Myocyte (in vitro differentiated cells): ENCODE data around the gene BUD31. TPM values are rescaled to one million over a fixed set of nuclear protein-coding genes. Genes with fewer than 3 reads are reported as not detected.
A peak's percentile ranks its signal among the peaks of the same experiment; 100 is the strongest.
"Not testable (repeated sequence)": the region's sequence is repeated elsewhere in the genome, so short reads cannot be mapped to it uniquely, and the experiment has no call there.

ENCODE experiments used
- DNase-seq: peaks from one replicate; pipeline ENCODE4 v3.0.0-alpha.2; 2012; ENCODE audit warnings: low read depth
- total RNA-seq: library from RNA; depleted of rRNA; stranded (reverse); fragments of >200 nt; gene quantifications from 2 replicates; pipeline ENCODE4 v1.2.3, GENCODE V29; 2014

Gene BUD31
- total RNA-seq, 1 donor from 2014 or later = 87.1 TPM

DNA sequence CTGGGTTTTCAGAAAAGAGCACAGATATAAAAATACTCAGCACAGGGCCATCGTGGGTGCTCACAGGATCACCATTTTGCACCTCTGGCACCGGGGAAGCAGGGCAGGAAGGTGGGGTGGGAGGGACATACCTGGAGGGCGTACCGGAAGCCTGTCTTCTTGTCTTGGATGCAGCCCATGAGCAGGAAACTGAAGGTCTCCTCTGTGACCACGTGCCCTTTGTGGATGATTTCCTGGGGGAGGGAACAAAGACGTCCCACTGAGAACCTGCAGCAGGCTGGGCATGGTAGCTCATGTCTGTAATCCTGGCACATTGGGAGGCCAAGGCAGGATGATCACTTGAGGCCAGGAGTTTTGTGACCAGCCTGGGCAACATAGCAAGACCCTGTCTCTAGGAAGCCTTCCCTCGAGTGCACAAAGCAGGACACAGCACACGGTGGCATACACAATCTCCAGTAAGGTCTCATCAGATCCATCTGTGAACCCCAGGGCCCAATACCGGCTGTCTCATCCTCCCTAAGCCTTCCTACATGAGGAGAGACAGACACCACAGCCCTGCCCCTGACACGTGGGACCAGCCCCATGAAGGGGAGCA, 20.3 kb downstream of the BUD31 start:
- DNase-seq = no peak

DNA sequence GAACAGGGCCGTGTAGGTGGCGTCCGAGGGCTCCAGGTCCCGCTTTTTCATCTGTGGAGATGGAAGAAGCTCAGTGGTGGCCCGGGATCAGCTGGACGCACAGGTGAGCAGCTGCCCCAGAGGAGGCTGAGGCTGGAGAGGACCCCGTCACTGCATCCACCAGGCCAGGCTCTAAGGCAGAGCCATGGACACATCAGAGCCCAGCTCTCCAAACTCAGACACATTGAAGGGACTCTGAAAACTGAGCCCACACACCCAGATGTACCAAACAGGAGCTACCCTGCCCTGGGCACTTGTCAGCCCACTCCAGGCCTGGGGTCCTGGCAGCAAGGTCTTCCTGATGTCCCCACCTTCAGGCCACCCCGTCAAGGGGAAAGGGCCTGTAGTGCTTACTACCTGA, 21.0 kb downstream of the BUD31 start:
- no peak for DNase-seq

- not testable (repeated sequence) for DNase-seq
These were observed 23.2 kb downstream of the BUD31 start for GRCh38 chr7:99431756-99432540.

DNA sequence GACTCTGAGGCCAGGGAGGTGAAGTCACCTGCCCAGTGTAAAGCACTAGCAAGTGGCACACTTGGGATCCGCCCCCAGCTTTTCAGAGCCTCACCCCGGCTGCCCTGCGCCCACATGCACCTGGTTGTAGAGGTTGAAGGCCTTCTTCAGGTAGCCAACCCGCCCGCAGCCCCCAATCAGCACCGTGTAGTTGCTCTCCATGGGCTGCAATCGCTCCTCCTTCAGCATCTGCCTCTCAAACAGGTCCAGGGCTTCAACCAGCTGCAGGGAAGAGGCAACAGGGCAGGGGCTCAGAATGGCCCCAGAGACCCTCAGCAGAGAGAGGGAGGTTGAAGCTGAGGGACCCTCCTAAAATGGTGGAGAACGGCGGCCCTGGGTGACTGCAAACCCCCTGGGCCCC, 24.4 kb downstream of the BUD31 start:
- DNase-seq = no peak

DNA sequence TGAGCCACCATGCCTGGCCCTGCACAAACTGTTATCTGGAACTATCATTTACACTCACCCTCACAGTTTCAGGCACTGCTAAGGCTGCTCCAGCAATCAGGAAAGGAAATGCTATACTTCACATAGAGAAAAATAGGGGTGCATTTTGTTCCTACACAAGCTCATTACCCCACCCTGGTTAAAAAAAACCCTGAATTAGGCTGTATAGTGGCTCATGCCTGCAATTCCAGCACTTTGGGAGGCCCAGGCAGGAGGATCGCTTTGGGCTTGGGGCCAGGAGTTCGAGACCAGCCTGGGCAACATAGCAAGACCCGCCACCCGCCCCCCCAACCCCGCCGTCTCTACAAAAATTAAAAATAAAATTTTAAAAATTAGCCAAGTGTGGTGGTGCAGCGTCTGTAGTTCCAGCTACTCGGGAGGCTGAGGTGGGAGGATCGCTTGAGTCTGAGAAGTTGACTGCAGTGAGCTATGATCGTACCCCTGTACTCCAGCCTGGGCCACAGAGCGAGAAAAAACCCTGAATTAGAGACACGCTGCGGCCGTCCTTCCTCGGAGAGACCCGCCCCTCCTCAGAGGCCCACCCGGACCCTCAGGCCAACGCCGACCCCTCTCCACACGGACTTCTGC, 29.3 kb downstream of the BUD31 start:
- DNase-seq = no peak

DNA sequence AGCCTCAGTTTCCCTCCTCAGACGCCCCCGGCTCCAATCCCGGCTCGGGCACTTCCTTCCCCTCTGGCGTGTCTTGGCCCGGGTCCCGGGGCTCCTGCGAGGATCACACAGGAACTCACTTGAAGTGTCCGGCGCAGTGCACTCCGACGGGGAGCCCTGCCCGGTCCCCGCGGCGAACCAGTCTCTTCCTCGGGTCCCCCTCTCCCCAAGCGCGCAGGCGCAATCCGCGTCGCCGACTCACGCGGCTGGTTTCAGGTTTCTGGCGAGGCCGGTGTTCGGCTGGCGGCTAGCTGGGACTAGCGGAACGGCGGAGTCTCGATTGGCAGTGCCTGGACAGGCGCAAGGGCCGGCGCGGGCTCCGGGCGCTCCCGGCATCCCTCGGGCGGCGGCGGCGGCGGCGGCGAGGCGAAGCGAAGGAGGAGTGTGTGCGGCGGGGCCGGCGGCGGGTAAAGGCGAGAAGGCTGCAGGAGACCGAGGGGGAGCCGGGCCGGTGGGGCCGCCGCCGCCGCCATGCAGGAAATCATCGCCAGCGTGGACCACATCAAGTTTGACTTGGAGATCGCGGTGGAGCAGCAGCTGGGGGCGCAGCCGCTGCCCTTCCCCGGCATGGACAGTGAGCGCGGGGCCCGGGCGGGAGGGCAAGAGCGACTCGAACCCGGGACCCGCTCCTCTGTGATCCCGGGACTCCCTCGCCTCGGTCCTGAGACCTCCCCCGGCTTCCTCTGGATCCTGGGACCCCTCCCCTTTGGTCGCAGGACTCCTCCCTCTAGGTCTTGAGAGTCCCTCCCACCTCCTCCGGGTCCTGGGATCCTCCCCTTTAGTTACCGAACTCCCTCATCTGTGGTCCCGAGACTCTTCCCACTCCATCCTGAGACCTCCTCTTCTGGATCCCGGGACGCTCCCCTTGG, 30.1 kb downstream of the BUD31 start, which contains the start of the genes CPSF4 and PTCD1:
Gene CPSF4 (plus strand): TSS at position 371 of the 908 bp plus-strand sequence. CDS start 140 bp downstream, at position 511.
Gene PTCD1 (minus strand): TSS at position 226 of the 908 bp plus-strand sequence. CDS start 3,556 bp downstream, outside the sequence.
- peak; percentile 99 for DNase-seq

DNA sequence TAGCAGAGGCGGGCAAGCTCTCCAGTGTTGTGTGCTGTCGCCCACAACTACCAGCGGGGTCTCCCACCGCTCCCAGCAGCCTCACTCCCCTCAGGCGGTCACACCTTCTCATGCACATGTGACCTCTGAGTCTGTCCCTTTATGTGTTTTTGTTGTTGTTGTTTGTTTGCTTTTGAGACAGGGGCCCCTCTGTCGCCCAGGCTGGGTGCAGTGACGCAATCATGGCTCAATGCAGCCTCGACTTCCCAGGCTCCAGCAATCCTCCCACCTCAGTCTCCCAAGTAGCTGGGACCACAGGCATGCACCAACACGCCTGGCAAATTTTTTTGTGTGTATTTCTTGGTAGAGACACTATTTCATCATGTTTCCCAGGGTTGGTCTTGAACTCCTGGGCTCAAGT, 31.4 kb downstream of the BUD31 start:
- DNase-seq = peak; percentile 40

GRCh38 chr7:99446096-99446495, 37.3 kb downstream of the BUD31 start:
- no peak for DNase-seq

GRCh38 chr7:99447943-99448342, 39.2 kb downstream of the BUD31 start:
- DNase-seq = no peak

DNA sequence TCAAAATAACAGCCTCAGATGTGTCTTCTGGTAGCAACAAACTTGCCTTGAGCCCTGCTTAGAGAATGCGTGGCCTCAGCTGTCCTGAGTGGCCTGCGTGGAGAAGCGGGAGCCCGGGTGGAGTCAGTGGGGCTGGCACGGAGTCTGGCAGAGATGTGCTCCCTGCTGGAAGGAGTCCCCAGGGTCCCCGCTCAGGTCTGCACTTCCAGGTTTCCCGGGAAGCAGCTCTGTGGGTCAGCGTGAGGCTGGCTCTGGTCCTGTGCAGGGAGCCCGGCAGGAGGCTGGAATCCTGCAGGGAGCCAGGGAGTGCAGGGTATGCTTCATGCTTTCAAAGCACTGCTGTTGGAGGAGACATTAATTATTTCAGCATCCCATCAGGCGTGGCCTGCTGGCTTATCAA, 40.1 kb downstream of the BUD31 start:
- no peak for DNase-seq

- no peak for DNase-seq
These were observed 40.6 kb downstream of the BUD31 start for GRCh38 chr7:99449326-99449725.

DNA sequence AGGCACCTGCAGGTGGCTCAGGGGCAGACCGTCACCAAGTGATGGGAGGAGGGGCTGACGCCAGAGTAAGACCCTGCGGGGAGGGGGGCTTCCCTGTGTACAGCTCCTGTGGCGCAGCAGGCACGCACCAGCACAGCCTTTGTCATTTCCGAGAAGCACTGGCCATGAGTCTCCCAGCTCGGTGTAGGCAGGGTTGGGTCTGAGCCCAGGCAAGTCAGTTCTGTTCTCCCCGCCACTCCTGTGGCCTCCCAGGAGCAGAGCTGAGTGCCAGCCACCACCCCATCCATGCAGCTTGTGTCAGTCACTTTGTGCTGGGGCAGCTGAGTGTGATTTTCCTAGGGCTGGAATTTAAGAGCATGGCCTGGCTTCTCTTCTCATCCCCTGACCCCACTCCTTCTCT, 43.2 kb downstream of the BUD31 start:
- no peak for DNase-seq

DNA sequence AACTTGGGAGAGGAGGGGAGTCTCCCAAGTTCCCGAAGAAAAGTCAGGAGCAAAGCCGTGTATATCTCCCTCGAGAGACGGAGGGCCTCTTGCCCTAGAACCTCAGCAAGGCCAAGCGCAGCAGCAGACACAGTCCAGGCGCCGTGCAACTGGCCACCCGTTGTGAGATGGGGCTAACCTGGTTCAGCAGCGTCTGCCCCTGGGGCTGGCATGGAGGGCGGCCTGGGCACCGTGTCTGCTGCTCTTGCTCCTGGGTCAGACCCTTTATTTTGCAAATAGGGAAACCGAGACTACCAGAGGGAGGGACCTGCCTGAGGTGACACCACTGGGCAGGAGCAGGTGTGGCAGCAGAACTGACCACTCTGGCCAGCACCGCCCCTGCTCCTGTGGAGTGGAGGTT, 43.8 kb downstream of the BUD31 start:
- no peak for DNase-seq

- no peak for DNase-seq
These were observed 44.3 kb downstream of the BUD31 start for GRCh38 chr7:99453105-99453504.

DNA sequence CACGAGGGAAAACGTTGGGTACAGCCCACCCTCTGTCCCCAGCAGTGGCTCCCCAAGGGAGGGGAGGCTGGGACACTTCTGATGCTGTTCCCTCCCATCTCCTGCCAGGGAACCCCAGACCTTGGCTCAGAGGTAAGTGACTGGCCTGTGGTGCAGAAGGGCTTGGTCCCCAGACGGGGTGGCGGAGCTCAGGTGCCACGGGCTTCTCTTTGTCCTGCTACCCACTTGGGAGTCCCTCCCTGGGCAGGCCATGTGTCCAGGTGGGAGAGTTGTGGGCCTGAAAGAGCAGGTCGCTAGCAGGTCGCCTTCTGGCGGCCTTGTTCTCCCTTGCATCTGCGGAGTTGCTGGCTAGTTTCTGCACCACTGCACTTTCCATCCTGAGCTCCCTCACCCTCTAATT, 47.1 kb downstream of the BUD31 start:
- no peak for DNase-seq

GRCh38 chr7:99456288-99456687, 47.5 kb downstream of the BUD31 start:
- DNase-seq = peak; percentile 53

DNA sequence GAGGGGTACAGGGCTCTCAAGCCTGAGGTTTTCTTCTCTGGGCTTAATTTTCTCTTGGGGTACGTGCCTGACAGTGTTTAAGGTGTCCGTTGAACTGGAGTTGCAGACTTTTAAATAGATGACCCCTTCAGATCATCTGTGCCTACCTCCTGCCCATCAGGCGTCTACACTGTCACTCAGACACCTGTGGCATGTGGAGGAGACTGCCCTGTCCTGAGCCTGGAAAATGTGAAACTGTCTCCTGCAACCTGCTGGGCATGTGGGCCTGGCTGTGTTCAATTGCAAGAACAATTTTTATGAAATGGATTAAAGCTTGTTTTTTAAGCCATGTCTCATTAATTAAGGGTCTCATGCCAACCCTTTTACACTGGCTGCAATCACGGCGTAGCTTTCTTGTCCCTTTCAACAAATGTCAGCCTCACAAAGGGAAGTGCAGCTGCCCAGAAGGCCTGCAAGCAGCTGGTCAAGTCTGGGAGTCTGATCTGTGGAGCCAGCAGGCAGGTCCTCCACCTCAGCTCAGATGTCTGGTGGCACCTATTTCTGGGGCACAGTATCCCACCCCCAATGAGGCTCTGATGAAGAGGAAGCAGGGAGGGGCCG, 48.4 kb downstream of the BUD31 start:
- DNase-seq = peak; percentile 68

DNA sequence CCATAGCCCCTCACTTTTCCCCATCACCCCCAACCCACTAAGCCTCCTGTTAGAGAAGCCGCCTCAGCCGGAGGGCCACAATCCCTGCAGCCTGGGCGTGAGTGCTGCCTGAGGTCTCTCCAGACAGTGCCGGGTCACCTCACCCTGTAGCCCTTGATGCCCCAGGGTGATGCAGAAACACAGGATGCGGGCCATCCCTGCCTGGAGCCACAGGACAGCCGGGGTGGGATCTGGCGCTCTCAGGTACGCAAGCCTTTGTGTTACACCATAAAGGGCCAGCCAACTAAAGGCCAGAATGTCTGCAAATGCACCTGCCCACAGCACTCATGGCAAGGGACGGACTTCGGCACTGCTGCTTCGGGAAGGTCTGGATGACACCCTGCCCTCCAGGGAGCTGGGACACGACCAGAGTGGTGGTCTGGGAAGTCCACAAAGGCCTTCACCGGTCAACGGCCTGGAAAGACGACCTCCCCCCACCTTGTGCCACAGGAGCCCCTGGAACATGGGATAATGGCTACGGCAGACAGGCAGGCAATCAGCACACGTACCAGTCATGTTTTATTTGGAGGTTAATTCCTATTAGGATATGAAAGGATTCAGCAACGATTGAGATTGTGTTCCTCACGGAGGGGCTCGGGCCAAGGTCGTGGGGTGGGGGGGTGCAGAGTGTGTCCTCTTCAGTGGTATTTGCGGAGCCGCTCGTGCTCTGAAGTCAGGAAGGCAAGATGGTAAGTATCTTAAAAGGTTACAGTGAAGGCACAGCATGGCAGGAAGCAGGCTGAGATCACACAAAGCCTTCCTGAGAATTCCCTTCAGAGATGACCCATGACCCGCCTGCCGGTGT, 49.1 kb downstream of the BUD31 start:
- no peak for DNase-seq

- DNase-seq = no peak
These were observed 50.3 kb downstream of the BUD31 start for GRCh38 chr7:99459087-99459486.

- DNase-seq = no peak
These were observed 51.9 kb downstream of the BUD31 start for GRCh38 chr7:99460651-99461050.
